CD4-positive, alpha-beta T cell treated with Interleukin-21 for 1 hour (primary cell): Measurements from ENCODE around the gene SPACA5.
"Not testable (repeated sequence)": the region's sequence is repeated elsewhere in the genome, so short reads cannot be mapped to it uniquely, and the experiment has no call there.

ENCODE experiments used
- DNase-seq: peaks from one replicate; pipeline ENCODE4 v3.0.0-alpha.2; 2020

Gene SPACA5

DNA sequence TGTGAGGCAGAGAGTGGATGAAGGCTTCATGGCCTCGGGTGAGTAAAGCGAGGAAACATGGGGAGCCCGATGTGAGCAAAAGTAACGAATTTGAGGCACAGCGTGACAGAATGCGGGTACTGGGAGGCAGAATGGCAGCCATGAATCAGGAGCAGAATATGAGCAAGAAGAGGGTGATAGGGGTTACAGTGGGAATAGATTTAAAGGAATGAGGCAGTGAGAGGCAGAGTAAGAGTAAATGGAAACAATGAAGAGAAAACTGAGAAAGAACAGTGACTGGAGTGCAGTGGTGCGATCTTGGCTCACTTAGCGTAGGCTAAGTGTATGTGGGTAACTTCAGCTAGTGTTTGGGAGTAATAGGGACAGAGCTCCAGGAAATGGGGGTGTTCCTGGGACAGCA is at the start of gene SPACA5:
SPACA5 (plus strand) TSS at position 301 of the 400 bp plus-strand sequence. CDS start 815 bp downstream, outside the sequence.
- not testable (repeated sequence) for DNase-seq

DNA sequence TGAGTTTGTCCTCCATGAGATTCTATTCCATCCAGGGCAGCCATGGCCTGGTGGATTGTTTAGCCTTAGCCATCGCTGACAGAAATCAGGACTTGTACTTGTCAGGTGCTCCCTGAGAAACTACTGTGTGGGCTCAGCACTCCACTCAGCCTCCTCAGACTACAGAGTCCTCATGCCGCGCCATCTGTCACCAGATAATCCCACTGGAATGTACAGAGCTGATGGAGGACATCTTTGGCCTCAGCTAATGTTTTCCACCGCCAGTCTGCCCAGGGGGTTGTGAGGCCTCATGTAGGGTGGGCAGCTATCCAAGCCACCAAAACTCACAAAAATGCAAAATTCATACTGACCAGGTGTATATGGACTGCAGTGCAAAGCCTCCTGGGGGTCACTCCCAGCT is 48.6 kb upstream of the SPACA5 start:
- not testable (repeated sequence) for DNase-seq

DNA sequence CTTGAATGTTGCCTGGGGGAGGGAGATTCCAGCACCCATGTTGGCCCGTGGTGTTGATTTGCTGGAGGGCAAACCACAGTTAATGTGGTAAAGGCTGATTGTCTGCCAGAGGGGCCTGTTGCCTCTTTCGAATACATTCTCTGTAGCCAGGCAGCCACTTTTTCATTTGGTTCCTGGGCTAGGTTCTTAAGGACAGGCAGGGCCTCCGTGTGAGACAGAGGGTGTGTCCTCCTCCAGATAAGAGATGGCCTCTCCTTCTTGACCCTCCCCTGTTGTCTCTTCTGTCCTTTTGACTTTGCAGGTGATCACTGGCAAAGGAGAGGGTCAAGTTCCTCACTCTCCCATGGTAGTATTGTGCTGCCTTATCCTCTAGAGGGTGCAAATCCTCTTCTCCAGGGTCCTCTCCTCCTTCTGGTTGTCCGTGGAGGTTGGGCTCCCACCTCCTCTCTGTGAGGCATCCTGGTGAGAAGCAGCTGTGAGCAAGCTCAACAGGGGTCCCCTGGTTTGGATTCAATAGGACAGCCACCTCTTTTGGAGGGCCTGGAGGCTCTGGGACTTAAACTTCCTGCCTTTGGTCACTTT is 47.9 kb upstream of the SPACA5 start:
- peak; percentile 39 for DNase-seq

GRCh38 chrX:47960406-47960805 is 46.4 kb upstream of the SPACA5 start:
- no peak for DNase-seq

DNA sequence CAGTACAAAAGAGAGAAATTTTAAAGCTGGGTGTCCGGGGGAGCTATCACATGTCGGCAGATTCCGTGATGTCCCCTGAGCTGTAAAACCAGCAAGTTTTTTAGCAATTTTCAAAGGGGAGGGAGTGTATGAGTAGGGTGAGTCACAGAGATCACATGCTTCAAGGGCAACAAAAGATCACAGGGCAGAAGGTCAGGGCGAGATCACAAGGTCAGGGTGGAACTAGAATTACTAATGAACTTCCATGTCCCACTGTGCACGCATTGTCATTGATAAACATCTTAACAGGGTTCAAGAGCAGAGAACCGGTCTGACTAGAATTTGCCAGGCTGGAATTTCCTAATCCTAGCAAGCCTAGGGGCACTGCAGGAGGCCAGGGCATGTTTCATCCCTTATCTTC is 45.0 kb upstream of the SPACA5 start:
- DNase-seq = not testable (repeated sequence)

GRCh38 chrX:47965526-47965925 is 41.3 kb upstream of the SPACA5 start:
- DNase-seq = not testable (repeated sequence)

DNA sequence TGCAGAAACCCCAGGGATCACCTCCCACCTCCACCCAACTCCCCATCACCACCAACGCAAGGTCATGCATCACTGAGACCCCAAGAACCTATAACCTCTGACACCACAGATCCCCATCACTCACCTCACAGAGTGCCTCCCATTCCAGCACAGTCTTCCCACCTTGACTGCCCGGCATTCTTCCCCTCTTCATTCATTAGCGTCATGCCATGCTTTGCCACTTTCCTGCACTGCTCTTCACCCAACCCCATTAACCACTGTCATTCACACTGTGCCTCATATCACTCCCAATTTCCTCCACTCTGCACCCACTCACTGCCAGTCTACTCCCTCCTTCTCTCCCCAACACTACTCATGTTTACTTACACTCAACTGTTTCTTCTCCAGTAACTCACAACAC is 33.6 kb upstream of the SPACA5 start:
- DNase-seq = no peak

- DNase-seq = no peak
Observed at GRCh38 chrX:47976254-47977151, 30.3 kb upstream of the SPACA5 start.

DNA sequence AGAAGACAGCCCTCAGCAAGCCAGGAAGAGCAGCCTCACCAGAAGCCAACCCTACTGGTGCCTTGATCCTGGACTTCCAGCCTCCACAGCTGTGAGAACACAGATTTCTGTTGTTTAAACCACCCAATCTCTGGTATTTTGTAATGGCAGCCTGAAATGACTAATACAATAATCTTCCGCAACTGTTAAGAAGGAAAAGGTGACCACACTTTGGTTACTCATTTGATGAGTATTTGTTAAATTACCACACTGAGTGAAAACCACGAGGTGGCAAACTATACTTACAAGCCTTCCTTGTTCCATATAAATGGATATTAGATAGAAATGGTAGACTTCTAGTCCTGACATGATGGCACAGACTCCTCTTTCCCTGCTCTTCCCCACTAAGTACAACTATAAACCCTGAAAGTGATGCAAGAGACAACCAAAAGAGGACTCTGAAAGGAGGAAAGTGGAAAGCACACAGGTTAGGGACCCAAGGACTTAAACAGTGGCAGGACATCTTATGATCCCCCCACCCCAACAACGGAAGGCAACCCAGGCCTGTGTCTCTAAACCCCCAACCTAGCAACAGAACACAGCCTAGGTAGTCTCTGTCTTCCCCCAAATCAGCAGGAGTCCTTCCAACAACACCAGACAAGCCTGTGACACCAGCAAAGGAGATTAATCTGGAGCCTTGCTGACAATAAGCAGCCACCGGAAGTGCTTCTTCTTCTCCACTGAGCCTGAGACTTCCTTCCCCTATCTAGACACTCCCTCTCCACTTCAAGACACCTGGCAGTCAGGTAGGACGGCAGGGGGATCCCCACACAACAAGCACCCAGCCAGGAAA is 15.3 kb upstream of the SPACA5 start:
- peak; percentile 5 for DNase-seq

GRCh38 chrX:47992095-47992380 is 14.8 kb upstream of the SPACA5 start:
- no peak for DNase-seq

GRCh38 chrX:47992669-47993068 is 14.1 kb upstream of the SPACA5 start:
- no peak for DNase-seq

GRCh38 chrX:48001260-48001659 is 5.5 kb upstream of the SPACA5 start:
- DNase-seq = no peak

GRCh38 chrX:48002319-48002718 is 4.5 kb upstream of the SPACA5 start:
- no peak for DNase-seq

- no peak for DNase-seq
Observed at GRCh38 chrX:48002929-48003328, 3.9 kb upstream of the SPACA5 start.

GRCh38 chrX:48003367-48003757 is 3.4 kb upstream of the SPACA5 start:
- peak; percentile 18 for DNase-seq

- DNase-seq = peak; percentile 95
Observed at GRCh38 chrX:48003758-48004457, 2.9 kb upstream of the SPACA5 start, which contains the start of gene ZNF182. TSS of gene ZNF182 (minus strand) at chrX:48003989. CDS start at chrX:48002609, 1,380 bp downstream.

DNA sequence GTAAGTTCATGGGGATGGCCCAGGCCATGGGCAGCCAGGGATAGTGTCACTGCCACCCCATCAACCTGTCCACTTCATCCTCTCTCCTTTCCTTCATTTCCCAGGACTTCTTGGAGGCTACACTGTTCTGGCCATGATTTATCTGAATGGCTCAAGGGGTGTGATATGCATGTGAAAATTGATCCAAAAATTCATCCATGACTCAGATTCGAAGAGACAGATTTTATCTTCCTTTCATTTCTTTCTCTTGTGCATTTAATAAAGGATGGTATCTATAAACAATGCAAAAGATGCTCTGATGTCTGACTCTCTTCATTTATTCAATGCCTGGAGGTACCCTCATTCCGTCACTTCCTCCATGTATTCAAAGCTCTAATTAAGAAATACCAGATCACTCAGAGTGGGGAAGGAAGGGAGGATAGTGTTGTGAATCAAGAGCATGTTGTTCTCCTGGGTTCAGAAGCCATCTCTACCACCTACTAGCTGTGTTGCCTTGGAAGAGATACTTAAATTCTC is 2.7 kb downstream of the SPACA5 start:
- DNase-seq = not testable (repeated sequence)

DNA sequence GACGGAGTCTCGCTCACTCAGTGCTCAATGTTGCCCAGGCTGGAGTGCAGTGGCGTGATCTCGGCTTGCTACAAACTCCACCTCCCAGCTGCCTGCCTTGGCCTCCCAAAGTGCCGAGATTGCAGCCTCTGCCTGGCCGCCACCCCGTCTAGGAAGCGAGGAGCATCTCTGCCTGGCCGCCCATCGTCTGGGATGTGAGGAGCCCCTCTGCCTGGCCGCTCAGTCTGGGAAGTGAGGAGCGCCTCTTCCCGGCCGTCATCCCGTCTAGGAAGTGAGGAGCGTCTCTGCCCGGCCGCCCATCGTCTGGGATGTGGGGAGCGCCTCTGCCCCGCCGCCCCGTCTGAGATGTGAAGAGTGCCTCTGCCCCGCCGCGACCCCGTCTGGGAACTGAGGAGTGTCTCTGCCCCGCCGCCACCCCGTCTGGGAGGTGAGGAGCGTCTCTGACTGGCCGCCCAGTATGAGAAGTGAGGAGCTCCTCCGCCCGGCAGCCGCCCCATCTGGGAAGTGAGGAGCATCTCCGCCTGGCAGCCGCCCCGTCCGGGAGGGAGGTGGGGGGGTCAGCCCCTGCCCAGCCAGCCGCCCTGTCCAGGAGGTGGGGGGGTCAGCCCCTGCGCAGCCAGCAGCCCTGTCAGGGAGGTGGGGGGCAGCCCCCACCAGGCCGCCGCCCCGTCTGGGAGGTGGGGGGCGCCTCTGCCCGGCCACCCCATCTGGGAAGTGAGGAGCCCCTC is 10.0 kb downstream of the SPACA5 start:
- not testable (repeated sequence) for DNase-seq

DNA sequence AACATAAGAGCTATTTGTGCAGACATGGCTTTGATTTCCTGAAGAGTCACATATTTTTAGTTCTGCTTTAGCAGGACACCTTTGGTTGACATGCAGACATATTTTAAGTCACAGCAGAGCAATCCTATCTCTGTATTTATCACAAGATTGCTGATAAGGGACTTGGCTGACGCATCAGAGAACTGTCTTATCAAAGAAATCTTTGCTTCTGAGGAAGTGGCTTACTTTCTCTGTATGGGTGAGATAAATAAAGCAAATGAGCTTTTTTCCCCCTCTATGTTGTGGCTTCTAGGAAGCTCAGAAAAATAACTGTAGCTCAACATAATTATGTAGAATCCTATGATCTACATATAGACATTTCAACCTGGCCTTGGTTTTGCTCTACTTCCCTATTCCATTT is 13.1 kb downstream of the SPACA5 start:
- not testable (repeated sequence) for DNase-seq

DNA sequence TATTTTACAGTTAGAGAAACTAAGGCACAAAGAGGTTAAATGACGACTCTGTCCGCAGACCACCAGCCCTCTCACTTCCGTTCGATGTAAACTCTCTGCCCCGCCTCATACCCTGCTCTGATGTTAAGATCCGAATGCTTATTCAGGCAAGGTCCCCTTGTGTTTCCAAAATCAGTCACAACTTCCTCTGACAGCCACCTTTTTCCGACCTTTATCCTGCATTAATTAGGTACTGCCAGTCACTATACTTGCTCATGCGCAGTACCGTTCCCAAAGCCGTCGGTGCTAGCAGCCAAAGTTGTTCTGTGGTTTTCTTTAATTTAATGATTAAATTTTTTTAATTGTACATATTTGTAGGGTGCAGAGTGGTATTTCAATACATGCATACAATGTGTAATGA is 13.7 kb downstream of the SPACA5 start:
- DNase-seq = peak; percentile 39

- peak; percentile 84 for DNase-seq
Observed at GRCh38 chrX:48021026-48021900, 14.5 kb downstream of the SPACA5 start.
